K562 (cell line): Measurements from ENCODE around the gene APLP1. TPM values are rescaled to one million over a fixed set of nuclear protein-coding genes. Genes with fewer than 3 reads are reported as not detected.
A peak's percentile ranks its signal among the peaks of the same experiment; 100 is the strongest.

Experiments used
- CSDE1 ChIP-seq, 2 experiments: fragments of 450-650 bp; IDR thresholded peaks; 2 replicates each; pipeline ENCODE4 v1.6.1; 2016; ENCODE audit warnings: mild to moderate bottlenecking in 1 of 2
- ETV5 ChIP-seq: sonication (generic); formaldehyde crosslinking; IDR thresholded peaks from 2 replicates; pipeline ENCODE4 v1.4.0; 2020; ENCODE audit warnings: low read depth, mild to moderate bottlenecking, missing genetic modification reagents
- FOXK1 ChIP-seq: sonication (generic); formaldehyde crosslinking; IDR thresholded peaks from 2 replicates; pipeline ENCODE4 v1.8.0; 2022; ENCODE audit warnings: missing genetic modification reagents, mild to moderate bottlenecking, borderline replicate concordance
- KLF10 ChIP-seq: fragments of 250-450 bp; sonication (Bioruptor Pico); IDR thresholded peaks from 2 replicates; pipeline ENCODE4 v1.6.1; 2021; ENCODE audit warnings: matching md5 sums
- POU5F1 ChIP-seq: fragments of 150-350 bp; IDR thresholded peaks from 2 replicates; pipeline ENCODE4 v1.6.1; 2014; ENCODE audit warnings: borderline replicate concordance, low read length, low read depth, mild to moderate bottlenecking; ENCODE audit not compliant: partially characterized antibody
- RCOR1 ChIP-seq, 2 experiments: IDR thresholded peaks; 2 replicates each; pipeline ENCODE4 v1.6.1; 2012; ENCODE audit warnings: low read depth in 2 of 2, low read length in 2 of 2, borderline replicate concordance in 1 of 2, improper control_type of control experiment in 1 of 2
- STAT5A ChIP-seq: IDR thresholded peaks from 2 replicates; pipeline ENCODE4 v1.6.1; 2012; ENCODE audit warnings: low read length, inconsistent platforms, borderline replicate concordance
- ZKSCAN1 ChIP-seq: fragments of 150-350 bp; IDR thresholded peaks from 2 replicates; pipeline ENCODE4 v1.6.1; 2016; ENCODE audit warnings: low read depth, low read length
- ZNF347 ChIP-seq: fragments of 450-650 bp; formaldehyde crosslinking; IDR thresholded peaks from 2 replicates; pipeline ENCODE4 v1.4.0; 2020; ENCODE audit warnings: low read depth, mild to moderate bottlenecking, moderate library complexity
- ZNF644 ChIP-seq: fragments of 200-800 bp; sonication (Bioruptor generic); IDR thresholded peaks from 2 replicates; pipeline ENCODE4 v1.6.1; 2016; ENCODE audit warnings: low read depth, missing genetic modification characterization, missing compliant biosample characterization
- polyA plus RNA-seq, 8 experiments: library from polyadenylated mRNA; depleted of rRNA in 4 of 8; stranded (reverse) in 5 of 8; unstranded in 3 of 8; fragments of >200 nt; fragmentation: Nextera tagmentation in 2 of 8; fragmentation: Illumina TruSeq in 1 of 8; extraction: Ambion mirVana in 2 of 8; extraction: Trizol in 1 of 8; gene quantifications; 2 replicates each; pipeline versions ENCODE4 v1.2.1 to v1.2.3, GENCODE V29; 2011 to 2014; ENCODE audit warnings: inconsistent platforms in 1 of 8, missing spikeins in 1 of 8
- total RNA-seq, 7 experiments: library from RNA; depleted of rRNA in 6 of 7; stranded (reverse); fragments of >200 nt in 6 of 7; fragmentation: Illumina TruSeq in 2 of 7; extraction: Trizol in 2 of 7; gene quantifications; 2 replicates each; pipeline versions ENCODE4 v1.2.1 to v1.2.3, GENCODE V29; 2011 to 2021; ENCODE audit warnings: low replicate concordance in 1 of 7
- TF ChIP-seq, protein P1 (sequence below), 2 experiments: fragments of 450-650 bp in 1 of 2; IDR thresholded peaks; 2 replicates each; pipeline ENCODE4 v1.6.1; 2011 to 2017; ENCODE audit warnings: low read depth in 2 of 2, antibody characterized with exemption in 1 of 2, borderline replicate concordance in 1 of 2, low read length in 1 of 2, mild to moderate bottlenecking in 1 of 2, mixed read lengths in 1 of 2; ENCODE audit not compliant: control insufficient read depth in 1 of 2
- TF ChIP-seq, protein P2 (sequence below): sonication (generic); formaldehyde crosslinking; IDR thresholded peaks from 2 replicates; pipeline ENCODE4 v1.8.0; 2023; ENCODE audit warnings: mild to moderate bottlenecking, missing genetic modification reagents
- TF ChIP-seq, protein P3 (sequence below): sonication (generic); formaldehyde crosslinking; IDR thresholded peaks from 2 replicates; pipeline ENCODE4 v1.8.1; 2022; ENCODE audit warnings: missing genetic modification reagents
- TF ChIP-seq, protein P4 (sequence below), 2 experiments: IDR thresholded peaks; 2 replicates each; pipeline ENCODE4 v1.6.1; 2011; ENCODE audit warnings: borderline replicate concordance in 1 of 2, control low read depth in 1 of 2, low read depth in 1 of 2, low read length in 1 of 2, mild to moderate bottlenecking in 1 of 2, mixed read lengths in 1 of 2, moderate library complexity in 1 of 2; ENCODE audit not compliant: insufficient read depth in 1 of 2, insufficient read length in 1 of 2, poor library complexity in 1 of 2, severe bottlenecking in 1 of 2; ENCODE audit errors: extremely low read depth in 1 of 2

The APLP1 gene
- total and polyA plus RNA-seq, 9 of the 15 experiments (the other 6 are each of a cell fraction or from before 2014, with no cell fraction given) = 0.69 to 9.9 (median 4.7) TPM

DNA sequence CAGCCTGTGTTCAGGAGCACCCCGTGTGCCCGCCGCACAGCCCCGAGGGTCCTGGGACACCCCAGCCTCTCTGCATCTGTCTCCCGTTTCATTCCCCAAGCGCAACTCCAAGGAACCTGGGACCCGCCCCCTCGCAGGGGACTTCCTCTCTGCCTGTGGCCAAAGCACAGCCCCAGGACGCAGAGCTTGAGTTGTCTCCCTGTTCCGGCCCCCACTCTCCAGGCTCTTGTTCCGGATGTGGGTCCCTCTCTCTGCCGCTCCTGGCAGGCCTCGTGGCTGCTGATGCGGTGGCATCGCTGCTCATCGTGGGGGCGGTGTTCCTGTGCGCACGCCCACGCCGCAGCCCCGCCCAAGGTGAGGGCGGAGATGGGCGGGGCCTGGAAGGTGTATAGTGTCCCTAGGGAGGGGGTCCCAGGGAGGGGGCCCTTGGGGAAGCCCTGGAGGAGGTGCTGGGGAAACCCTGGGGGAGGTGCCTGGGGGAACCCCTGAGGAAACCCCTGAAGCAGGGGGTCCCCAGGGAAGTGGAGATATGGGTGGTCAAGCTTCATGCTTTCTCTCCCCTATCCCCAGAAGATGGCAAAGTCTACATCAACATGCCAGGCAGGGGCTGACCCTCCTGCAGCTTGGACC is 35.3 kb downstream of the APLP1 start (continued):
- TF ChIP-seq, protein P1, sequence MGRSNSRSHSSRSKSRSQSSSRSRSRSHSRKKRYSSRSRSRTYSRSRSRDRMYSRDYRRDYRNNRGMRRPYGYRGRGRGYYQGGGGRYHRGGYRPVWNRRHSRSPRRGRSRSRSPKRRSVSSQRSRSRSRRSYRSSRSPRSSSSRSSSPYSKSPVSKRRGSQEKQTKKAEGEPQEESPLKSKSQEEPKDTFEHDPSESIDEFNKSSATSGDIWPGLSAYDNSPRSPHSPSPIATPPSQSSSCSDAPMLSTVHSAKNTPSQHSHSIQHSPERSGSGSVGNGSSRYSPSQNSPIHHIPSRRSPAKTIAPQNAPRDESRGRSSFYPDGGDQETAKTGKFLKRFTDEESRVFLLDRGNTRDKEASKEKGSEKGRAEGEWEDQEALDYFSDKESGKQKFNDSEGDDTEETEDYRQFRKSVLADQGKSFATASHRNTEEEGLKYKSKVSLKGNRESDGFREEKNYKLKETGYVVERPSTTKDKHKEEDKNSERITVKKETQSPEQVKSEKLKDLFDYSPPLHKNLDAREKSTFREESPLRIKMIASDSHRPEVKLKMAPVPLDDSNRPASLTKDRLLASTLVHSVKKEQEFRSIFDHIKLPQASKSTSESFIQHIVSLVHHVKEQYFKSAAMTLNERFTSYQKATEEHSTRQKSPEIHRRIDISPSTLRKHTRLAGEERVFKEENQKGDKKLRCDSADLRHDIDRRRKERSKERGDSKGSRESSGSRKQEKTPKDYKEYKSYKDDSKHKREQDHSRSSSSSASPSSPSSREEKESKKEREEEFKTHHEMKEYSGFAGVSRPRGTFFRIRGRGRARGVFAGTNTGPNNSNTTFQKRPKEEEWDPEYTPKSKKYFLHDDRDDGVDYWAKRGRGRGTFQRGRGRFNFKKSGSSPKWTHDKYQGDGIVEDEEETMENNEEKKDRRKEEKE (IDR thresholded peaks at IDR 0.05; ENCODE audit: borderline replicate concordance in 1 of 2, control insufficient read depth in 1 of 2, low read depth in 2 of 2, low read length in 1 of 2) = no peak
- TF ChIP-seq, protein P2, sequence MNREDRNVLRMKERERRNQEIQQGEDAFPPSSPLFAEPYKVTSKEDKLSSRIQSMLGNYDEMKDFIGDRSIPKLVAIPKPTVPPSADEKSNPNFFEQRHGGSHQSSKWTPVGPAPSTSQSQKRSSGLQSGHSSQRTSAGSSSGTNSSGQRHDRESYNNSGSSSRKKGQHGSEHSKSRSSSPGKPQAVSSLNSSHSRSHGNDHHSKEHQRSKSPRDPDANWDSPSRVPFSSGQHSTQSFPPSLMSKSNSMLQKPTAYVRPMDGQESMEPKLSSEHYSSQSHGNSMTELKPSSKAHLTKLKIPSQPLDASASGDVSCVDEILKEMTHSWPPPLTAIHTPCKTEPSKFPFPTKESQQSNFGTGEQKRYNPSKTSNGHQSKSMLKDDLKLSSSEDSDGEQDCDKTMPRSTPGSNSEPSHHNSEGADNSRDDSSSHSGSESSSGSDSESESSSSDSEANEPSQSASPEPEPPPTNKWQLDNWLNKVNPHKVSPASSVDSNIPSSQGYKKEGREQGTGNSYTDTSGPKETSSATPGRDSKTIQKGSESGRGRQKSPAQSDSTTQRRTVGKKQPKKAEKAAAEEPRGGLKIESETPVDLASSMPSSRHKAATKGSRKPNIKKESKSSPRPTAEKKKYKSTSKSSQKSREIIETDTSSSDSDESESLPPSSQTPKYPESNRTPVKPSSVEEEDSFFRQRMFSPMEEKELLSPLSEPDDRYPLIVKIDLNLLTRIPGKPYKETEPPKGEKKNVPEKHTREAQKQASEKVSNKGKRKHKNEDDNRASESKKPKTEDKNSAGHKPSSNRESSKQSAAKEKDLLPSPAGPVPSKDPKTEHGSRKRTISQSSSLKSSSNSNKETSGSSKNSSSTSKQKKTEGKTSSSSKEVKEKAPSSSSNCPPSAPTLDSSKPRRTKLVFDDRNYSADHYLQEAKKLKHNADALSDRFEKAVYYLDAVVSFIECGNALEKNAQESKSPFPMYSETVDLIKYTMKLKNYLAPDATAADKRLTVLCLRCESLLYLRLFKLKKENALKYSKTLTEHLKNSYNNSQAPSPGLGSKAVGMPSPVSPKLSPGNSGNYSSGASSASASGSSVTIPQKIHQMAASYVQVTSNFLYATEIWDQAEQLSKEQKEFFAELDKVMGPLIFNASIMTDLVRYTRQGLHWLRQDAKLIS (CRISPR knock-in tag) = no peak
- TF ChIP-seq, protein P3, sequence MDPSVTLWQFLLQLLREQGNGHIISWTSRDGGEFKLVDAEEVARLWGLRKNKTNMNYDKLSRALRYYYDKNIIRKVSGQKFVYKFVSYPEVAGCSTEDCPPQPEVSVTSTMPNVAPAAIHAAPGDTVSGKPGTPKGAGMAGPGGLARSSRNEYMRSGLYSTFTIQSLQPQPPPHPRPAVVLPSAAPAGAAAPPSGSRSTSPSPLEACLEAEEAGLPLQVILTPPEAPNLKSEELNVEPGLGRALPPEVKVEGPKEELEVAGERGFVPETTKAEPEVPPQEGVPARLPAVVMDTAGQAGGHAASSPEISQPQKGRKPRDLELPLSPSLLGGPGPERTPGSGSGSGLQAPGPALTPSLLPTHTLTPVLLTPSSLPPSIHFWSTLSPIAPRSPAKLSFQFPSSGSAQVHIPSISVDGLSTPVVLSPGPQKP (CRISPR knock-in tag) = no peak
- no peak for TF ChIP-seq ZNF347
- TF ChIP-seq, protein P4, sequence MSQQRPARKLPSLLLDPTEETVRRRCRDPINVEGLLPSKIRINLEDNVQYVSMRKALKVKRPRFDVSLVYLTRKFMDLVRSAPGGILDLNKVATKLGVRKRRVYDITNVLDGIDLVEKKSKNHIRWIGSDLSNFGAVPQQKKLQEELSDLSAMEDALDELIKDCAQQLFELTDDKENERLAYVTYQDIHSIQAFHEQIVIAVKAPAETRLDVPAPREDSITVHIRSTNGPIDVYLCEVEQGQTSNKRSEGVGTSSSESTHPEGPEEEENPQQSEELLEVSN (IDR thresholded peaks at IDR 0.05; ENCODE audit: borderline replicate concordance in 1 of 2, extremely low read depth in 1 of 2, insufficient read depth in 1 of 2, insufficient read length in 1 of 2, low read depth in 1 of 2, low read length in 1 of 2, poor library complexity in 1 of 2, severe bottlenecking in 1 of 2) = peak; percentile 75 to 95
- no peak for TF ChIP-seq FOXK1 (CRISPR knock-in tag)
- TF ChIP-seq KLF10 (CRISPR knock-in tag) = no peak
- TF ChIP-seq STAT5A = no peak
- TF ChIP-seq ZKSCAN1 = no peak
- TF ChIP-seq ETV5 (CRISPR knock-in tag) = peak; percentile 85
- peak in 1 of 2 experiments; percentile 73; a peak in 2 of 4 replicates for TF ChIP-seq RCOR1 (IDR thresholded peaks at IDR 0.05; ENCODE audit: borderline replicate concordance in 1 of 2, low read depth in 2 of 2, low read length in 2 of 2)
- TF ChIP-seq POU5F1 = no peak
- TF ChIP-seq ZNF644 (tag) = no peak
- TF ChIP-seq CSDE1 (IDR thresholded peaks at IDR 0.05) = no peak
